ENCODE measurements around the gene RHBDD1. TPM values are rescaled to one million over a fixed set of nuclear protein-coding genes. Genes with fewer than 3 reads are reported as not detected.
"Not testable (repeated sequence)": the region's sequence is repeated elsewhere in the genome, so short reads cannot be mapped to it uniquely, and the experiment has no call there.

The RHBDD1 gene
- total and polyA plus RNA-seq, 2 donors (not counting 3 experiments of a cell fraction or from before 2014, with no cell fraction given): 6.8 to 19.4 TPM

DNA sequence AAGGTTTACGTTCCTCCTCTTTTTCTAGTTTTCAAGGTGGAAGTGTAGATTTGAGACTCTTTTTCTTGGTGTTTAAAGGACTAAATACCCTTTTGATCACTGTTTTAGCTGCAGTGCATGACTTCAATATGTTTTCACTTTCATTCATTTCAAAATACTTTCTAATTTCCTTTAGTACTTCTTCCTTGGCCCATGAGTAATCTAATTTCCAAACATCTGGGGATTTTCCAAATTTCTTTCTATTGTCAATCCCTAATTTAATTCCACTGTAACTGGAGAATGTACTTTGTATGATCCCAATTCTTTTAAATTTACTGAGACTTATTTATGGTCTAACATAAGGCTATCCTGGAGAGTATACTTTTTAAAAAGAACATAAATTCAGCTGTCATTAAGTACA is 3.8 kb upstream of the RHBDD1 start:
- no peaks in the 10 kb centered on the region for H3K27me3 ChIP-seq (ENCODE audit: control insufficient read depth in 2 of 2, insufficient read depth in 2 of 2, low read length in 2 of 2)
- no TSS peak for BruUV-seq (replicated peaks)
- no peaks in the 10 kb centered on the region for H3K36me3 ChIP-seq (ENCODE audit: control insufficient read depth in 2 of 2, extremely low read depth in 1 of 2, insufficient read depth in 2 of 2, low read length in 2 of 2)
- H3K4me3 ChIP-seq (replicated peaks in 1 of 3; ENCODE audit: insufficient read depth in 1 of 3, low read depth in 1 of 3, low read length in 3 of 3): no peak overlapping the region
- H3K9me1 ChIP-seq (replicated peaks; ENCODE audit: control insufficient read depth, extremely low read depth, insufficient read depth, low read length): no peaks in the 10 kb centered on the region
- H2AFZ ChIP-seq (ENCODE audit: low read depth, low read length): no peak overlapping the region
- TF ChIP-seq POLR2A (IDR thresholded peaks at IDR 0.05; ENCODE audit: low read depth, low read length): no peak
- no peak for TF ChIP-seq MYC (IDR thresholded peaks at IDR 0.05; ENCODE audit: low read depth, low read length)
- TF ChIP-seq, protein P1, sequence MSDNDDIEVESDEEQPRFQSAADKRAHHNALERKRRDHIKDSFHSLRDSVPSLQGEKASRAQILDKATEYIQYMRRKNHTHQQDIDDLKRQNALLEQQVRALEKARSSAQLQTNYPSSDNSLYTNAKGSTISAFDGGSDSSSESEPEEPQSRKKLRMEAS (IDR thresholded peaks at IDR 0.05; ENCODE audit: insufficient read depth, insufficient read length): no peak
- no peak for TF ChIP-seq POLR2AphosphoS5 (IDR thresholded peaks at IDR 0.05; ENCODE audit: insufficient read depth, low read depth, low read length)
- TF ChIP-seq JUN (IDR thresholded peaks at IDR 0.05; ENCODE audit: borderline replicate concordance, insufficient read depth, insufficient read length, low read depth): no peak
- no peak for TF ChIP-seq FOS (IDR thresholded peaks at IDR 0.05; ENCODE audit: borderline replicate concordance, insufficient read depth, low read length)
- TF ChIP-seq EZH2 (IDR thresholded peaks at IDR 0.05; ENCODE audit: borderline replicate concordance, low read depth, low read length, severe bottlenecking): no peak
- no peak for TF ChIP-seq GATA2 (IDR thresholded peaks at IDR 0.05; ENCODE audit: insufficient read depth, insufficient read length, low read depth, low read length)
- TF ChIP-seq, protein P2, sequence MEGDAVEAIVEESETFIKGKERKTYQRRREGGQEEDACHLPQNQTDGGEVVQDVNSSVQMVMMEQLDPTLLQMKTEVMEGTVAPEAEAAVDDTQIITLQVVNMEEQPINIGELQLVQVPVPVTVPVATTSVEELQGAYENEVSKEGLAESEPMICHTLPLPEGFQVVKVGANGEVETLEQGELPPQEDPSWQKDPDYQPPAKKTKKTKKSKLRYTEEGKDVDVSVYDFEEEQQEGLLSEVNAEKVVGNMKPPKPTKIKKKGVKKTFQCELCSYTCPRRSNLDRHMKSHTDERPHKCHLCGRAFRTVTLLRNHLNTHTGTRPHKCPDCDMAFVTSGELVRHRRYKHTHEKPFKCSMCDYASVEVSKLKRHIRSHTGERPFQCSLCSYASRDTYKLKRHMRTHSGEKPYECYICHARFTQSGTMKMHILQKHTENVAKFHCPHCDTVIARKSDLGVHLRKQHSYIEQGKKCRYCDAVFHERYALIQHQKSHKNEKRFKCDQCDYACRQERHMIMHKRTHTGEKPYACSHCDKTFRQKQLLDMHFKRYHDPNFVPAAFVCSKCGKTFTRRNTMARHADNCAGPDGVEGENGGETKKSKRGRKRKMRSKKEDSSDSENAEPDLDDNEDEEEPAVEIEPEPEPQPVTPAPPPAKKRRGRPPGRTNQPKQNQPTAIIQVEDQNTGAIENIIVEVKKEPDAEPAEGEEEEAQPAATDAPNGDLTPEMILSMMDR (IDR thresholded peaks at IDR 0.05; ENCODE audit: extremely low read depth in 1 of 2, insufficient read depth in 1 of 2, low read depth in 1 of 2, low read length in 2 of 2): no peak
- H3K4me2 ChIP-seq (ENCODE audit: insufficient read depth, low read length): no peak overlapping the region
- no peaks in the 10 kb centered on the region for H4K20me1 ChIP-seq (replicated peaks; ENCODE audit: control insufficient read depth, extremely low read depth, insufficient read depth, low read length)
- H3K27ac ChIP-seq (ENCODE audit: insufficient read depth, low read depth, low read length): no peak overlapping the region
- ChIA-PET CTCF (interaction anchor here (0.7 kb wide), 1 partner anchor 10 kb away, joined by 3 read pairs; no protein-coding TSS in a partner anchor), POLR2A (no interaction called here)
- dilution Hi-C loops (cut with MboI; ENCODE audit: extremely low pct_ligation_motif_present, low sequenced_read_pairs): no loop called here
- peaks cover 15% of the 10 kb centered on the region for H3K4me1 ChIP-seq (ENCODE audit: control insufficient read depth, extremely low read depth, insufficient read depth, low read length)
- FAIRE-seq: no peak
- intact Hi-C loops (cut with micrococcal nuclease): no loop called here
- H3K9ac ChIP-seq (replicated peaks; ENCODE audit: extremely low read depth, insufficient read depth, low read length): no peak overlapping the region
- peaks cover under 1% of the 10 kb centered on the region for H3K79me2 ChIP-seq (ENCODE audit: control insufficient read depth, insufficient read depth, low read length)
- no peaks in the 10 kb centered on the region for H3K9me3 ChIP-seq (replicated peaks; ENCODE audit: control insufficient read depth, insufficient read depth, low read length)
- DNase-seq (ENCODE audit: low read depth, low spot score): no peak

DNA sequence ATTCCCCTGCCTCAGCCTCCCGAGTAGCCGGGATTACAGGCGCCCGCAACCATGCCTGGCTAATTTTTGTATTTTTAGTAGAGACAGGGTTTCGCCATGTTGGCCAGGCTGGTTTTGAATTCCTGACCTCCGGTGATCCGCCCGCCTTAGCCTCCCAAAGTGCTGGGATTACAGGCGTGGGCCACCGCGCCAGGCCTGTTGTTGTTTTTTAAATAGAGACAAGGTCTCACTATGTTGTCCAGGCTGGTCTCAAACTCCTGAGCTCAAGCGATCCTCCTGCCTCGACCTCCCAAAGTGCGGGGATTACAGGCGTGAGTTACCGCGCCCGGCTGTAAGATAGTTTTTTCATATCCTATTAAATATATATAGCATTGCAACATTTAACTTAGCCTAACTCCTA is 974 bp upstream of the RHBDD1 start:
- DNase-seq (ENCODE audit: low read depth, low spot score); dilution Hi-C loops (cut with MboI; ENCODE audit: extremely low pct_ligation_motif_present, low sequenced_read_pairs); H4K20me1 ChIP-seq (replicated peaks; ENCODE audit: control insufficient read depth, extremely low read depth, insufficient read depth, low read length); FAIRE-seq; BruUV-seq (replicated peaks); H2AFZ ChIP-seq (ENCODE audit: low read depth, low read length); H3K79me2 ChIP-seq (ENCODE audit: control insufficient read depth, insufficient read depth, low read length); H3K9me1 ChIP-seq (replicated peaks; ENCODE audit: control insufficient read depth, extremely low read depth, insufficient read depth, low read length); H3K9me3 ChIP-seq (replicated peaks; ENCODE audit: control insufficient read depth, insufficient read depth, low read length); POLR2A ChIA-PET; H3K9ac ChIP-seq (replicated peaks; ENCODE audit: extremely low read depth, insufficient read depth, low read length); H3K27me3 ChIP-seq (ENCODE audit: control insufficient read depth in 2 of 2, insufficient read depth in 2 of 2, low read length in 2 of 2); H3K36me3 ChIP-seq (ENCODE audit: control insufficient read depth in 2 of 2, extremely low read depth in 1 of 2, insufficient read depth in 2 of 2, low read length in 2 of 2); H3K27ac ChIP-seq (ENCODE audit: insufficient read depth, low read depth, low read length): not testable (repeated sequence)
- peak overlapping the region; percentile 75 for H3K4me2 ChIP-seq (ENCODE audit: insufficient read depth, low read length)
- peaks cover 16% of the 10 kb centered on the region for H3K4me1 ChIP-seq (ENCODE audit: control insufficient read depth, extremely low read depth, insufficient read depth, low read length)
- peak overlapping the region in 1 of 3 experiments; percentile 45 for H3K4me3 ChIP-seq (replicated peaks in 1 of 3; ENCODE audit: insufficient read depth in 1 of 3, low read depth in 1 of 3, low read length in 3 of 3)
- intact Hi-C loops (cut with micrococcal nuclease): loop anchor here (5.0 kb wide), 2 partner anchors 183 to 982 kb away; no protein-coding TSS in a partner anchor
- CTCF ChIA-PET: interaction anchor here (0.7 to 1.6 kb wide), 3 partner anchors 10 to 189 kb away, joined by 3 to 12 read pairs (median 5); no protein-coding TSS in a partner anchor
